K562 (cell line): ENCODE measurements around the gene SPECC1L. TPM values are rescaled to one million over a fixed set of nuclear protein-coding genes. Genes with fewer than 3 reads are reported as not detected.

Experiments
- ATAC-seq: fragments of 200-7000 bp; cut with Tn5 transposase; 3 replicates; pipeline ENCODE4 v1.9.1; 2020; ENCODE audit warnings: moderate library complexity
- BruUV-seq: library from RNA; stranded (reverse); fragments of 400-500 nt; replicated peaks from 2 replicates; lab custom pipeline; 2021; lab: Mats Ljungman, UMichigan
- CTCF ChIA-PET: fragments of 300-600 bp; formaldehyde crosslinking; extraction: SDS; loops from one replicate; lab custom pipeline; 2021; ENCODE audit warnings: low intra/inter-chr PET ratio; lab: Yijun Ruan, JAX
- POLR2A ChIA-PET: fragments of 300-600, 350-650 bp; sonication (Branson Sonifier 250); formaldehyde crosslinking; extraction: SDS; loops from one replicate; lab custom pipeline; 2021; ENCODE audit warnings: antibody characterized with exemption, inconsistent platforms; lab: Yijun Ruan, JAX
- DNase-seq, 4 experiments: peaks; one replicate each; pipeline versions ENCODE4 v3.0.0 to v3.0.0-alpha.2; 2011 to 2018; ENCODE audit warnings: low spot score in 3 of 4, mixed read lengths in 3 of 4; ENCODE audit errors: extremely low read depth in 1 of 4
- FAIRE-seq: peaks from 2 replicates; lab custom pipeline; 2011; peaks lifted over from hg19 to GRCh38; lab: Jason Lieb, UNC
- H2AFZ ChIP-seq: 2 replicates; pipeline ENCODE4 v1.6.0; 2011; ENCODE audit warnings: low read depth, low read length, control low read depth, inconsistent platforms
- H3K27ac ChIP-seq: fragments of 200-600 bp; 3 replicates; pipeline ENCODE4 v1.8.0; 2011; ENCODE audit warnings: low read depth, mild to moderate bottlenecking, control low read depth, inconsistent platforms, low read length, moderate library complexity, mixed read lengths; ENCODE audit errors: extremely low read depth
- H3K27me3 ChIP-seq, 2 experiments: fragments of 300-600 bp in 1 of 2; 2 replicates in 1 of 2; 3 replicates in 1 of 2; pipeline versions ENCODE4 v1.6.0 to v1.8.0; 2011; ENCODE audit warnings: inconsistent platforms in 2 of 2, low read length in 2 of 2, mild to moderate bottlenecking in 1 of 2, mixed read lengths in 1 of 2, moderate library complexity in 1 of 2; ENCODE audit not compliant: control insufficient read depth in 2 of 2, insufficient read depth in 2 of 2
- H3K36me3 ChIP-seq: fragments of 300-600 bp; 3 replicates; pipeline ENCODE4 v1.8.0; 2011; ENCODE audit warnings: mild to moderate bottlenecking, low read length, inconsistent platforms; ENCODE audit not compliant: control insufficient read depth, insufficient read depth
- H3K4me1 ChIP-seq, 2 experiments: fragments of 200-600 bp in 1 of 2; replicated peaks in 1 of 2; 2 replicates in 1 of 2; 3 replicates in 1 of 2; pipeline versions ENCODE4 v1.5.1 to v1.8.0; 2011; ENCODE audit warnings: inconsistent platforms in 2 of 2, low read length in 2 of 2, mild to moderate bottlenecking in 1 of 2, mixed read lengths in 1 of 2, moderate library complexity in 1 of 2; ENCODE audit not compliant: control insufficient read depth in 2 of 2, insufficient read depth in 2 of 2
- H3K4me2 ChIP-seq: 2 replicates; pipeline ENCODE4 v1.6.1; 2011; ENCODE audit warnings: low read length, control low read depth, inconsistent platforms, mixed read lengths; ENCODE audit not compliant: insufficient read depth
- H3K4me3 ChIP-seq: fragments of 200-600 bp; sonication (generic), shearing (Covaris generic); 2 replicates; pipeline ENCODE4 v1.5.1; 2016; ENCODE audit warnings: control low read depth, inconsistent platforms
- H3K79me2 ChIP-seq: fragments of 200-600 bp; 3 replicates; pipeline ENCODE4 v1.8.0; 2011; ENCODE audit warnings: low read length, inconsistent platforms; ENCODE audit not compliant: control insufficient read depth, insufficient read depth
- H3K9ac ChIP-seq, 2 experiments: 2 replicates each; pipeline versions ENCODE4 v1.6.0 to v1.6.1; 2011; ENCODE audit warnings: low read depth in 2 of 2, low read length in 2 of 2, control low read depth in 1 of 2, inconsistent platforms in 1 of 2, mild to moderate bottlenecking in 1 of 2, mixed read lengths in 1 of 2; ENCODE audit not compliant: insufficient read depth in 1 of 2
- H3K9me1 ChIP-seq: one replicate; pipeline ENCODE4 v1.6.0; 2011; ENCODE audit warnings: inconsistent platforms, mild to moderate bottlenecking, low read length, moderate library complexity; ENCODE audit not compliant: control insufficient read depth, insufficient read depth
- H3K9me3 ChIP-seq: replicated peaks from 2 replicates; pipeline ENCODE4 v1.5.1; 2011; ENCODE audit warnings: low read depth, low read length, inconsistent platforms; ENCODE audit not compliant: control insufficient read depth, insufficient read depth
- H4K20me1 ChIP-seq: replicated peaks from 2 replicates; pipeline ENCODE4 v1.6.1; 2011; ENCODE audit warnings: low read length, inconsistent platforms, mixed read lengths; ENCODE audit not compliant: control insufficient read depth, insufficient read depth
- FOXK1 ChIP-seq: sonication (generic); formaldehyde crosslinking; IDR thresholded peaks from 2 replicates; pipeline ENCODE4 v1.8.0; 2022; ENCODE audit warnings: missing genetic modification reagents, mild to moderate bottlenecking, borderline replicate concordance
- POU5F1 ChIP-seq: fragments of 150-350 bp; IDR thresholded peaks from 2 replicates; pipeline ENCODE4 v1.6.1; 2014; ENCODE audit warnings: borderline replicate concordance, low read length, low read depth, mild to moderate bottlenecking; ENCODE audit not compliant: partially characterized antibody
- RBM34 ChIP-seq: fragments of 200-400 bp; formaldehyde crosslinking; IDR thresholded peaks from 2 replicates; pipeline ENCODE4 v1.6.1; 2018; ENCODE audit warnings: low read length, borderline replicate concordance; ENCODE audit not compliant: insufficient read depth
- SMARCA5 ChIP-seq: fragments of 450-650 bp; IDR thresholded peaks from 2 replicates; pipeline ENCODE4 v1.6.1; 2016
- ZNF124 ChIP-seq: sonication (generic); formaldehyde crosslinking; IDR thresholded peaks from 2 replicates; pipeline ENCODE4 v1.8.1; 2022; ENCODE audit warnings: missing genetic modification reagents
- ZNF561 ChIP-seq: fragments of 450-650 bp; formaldehyde crosslinking; conservative IDR thresholded peaks from 2 replicates; pipeline ENCODE4 v1.4.0; 2020; ENCODE audit warnings: mild to moderate bottlenecking, moderate library complexity
- WGBS: fragments of 100-300 bp; shearing (Covaris generic); methylation state at CpG from one replicate; pipeline ENCODE4 v1.1.6; 2016; ENCODE audit warnings: low coverage, mixed read lengths; ENCODE audit not compliant: insufficient coverage; ENCODE audit errors: missing lambda C conversion rate; 5-methylcytosine and 5-hydroxymethylcytosine counted together
- in situ Hi-C: fragments of 300-500 bp; cut with MboI; formaldehyde crosslinking; loops from 4 replicates; pipeline ENCODE4 v1.15.0; 2018; ENCODE audit warnings: inconsistent platforms, mixed read lengths
- intact Hi-C: fragments of 100-400 bp; cut with micrococcal nuclease; formaldehyde crosslinking; loops from 2 replicates; pipeline ENCODE4 v1.14.2; 2022
- polyA plus RNA-seq, 8 experiments: library from polyadenylated mRNA; depleted of rRNA in 4 of 8; stranded (reverse) in 5 of 8; unstranded in 3 of 8; fragments of >200 nt; fragmentation: Nextera tagmentation in 2 of 8; fragmentation: Illumina TruSeq in 1 of 8; extraction: Ambion mirVana in 2 of 8; extraction: Trizol in 1 of 8; gene quantifications; 2 replicates each; pipeline versions ENCODE4 v1.2.1 to v1.2.3, GENCODE V29; 2011 to 2014; ENCODE audit warnings: inconsistent platforms in 1 of 8, missing spikeins in 1 of 8
- total RNA-seq, 7 experiments: library from RNA; depleted of rRNA in 6 of 7; stranded (reverse); fragments of >200 nt in 6 of 7; fragmentation: Illumina TruSeq in 2 of 7; extraction: Trizol in 2 of 7; gene quantifications; 2 replicates each; pipeline versions ENCODE4 v1.2.1 to v1.2.3, GENCODE V29; 2011 to 2021; ENCODE audit warnings: low replicate concordance in 1 of 7
- TF ChIP-seq, protein P1 (sequence below): sonication (generic); formaldehyde crosslinking; IDR thresholded peaks from 2 replicates; pipeline ENCODE4 v1.8.1; 2023; ENCODE audit warnings: mild to moderate bottlenecking, missing genetic modification reagents
- TF ChIP-seq, protein P2 (sequence below): sonication (generic); formaldehyde crosslinking; IDR thresholded peaks from 2 replicates; pipeline ENCODE4 v1.8.1; 2023; ENCODE audit warnings: mild to moderate bottlenecking, missing genetic modification reagents, moderate library complexity
- TF ChIP-seq, protein P3 (sequence below): sonication (generic); formaldehyde crosslinking; IDR thresholded peaks from 2 replicates; pipeline ENCODE4 v1.8.0; 2022; ENCODE audit warnings: missing genetic modification reagents, mild to moderate bottlenecking, borderline replicate concordance

The SPECC1L gene
- total and polyA plus RNA-seq, 9 of the 15 experiments (the other 6 are each of a cell fraction or from before 2014, with no cell fraction given): 1.4 to 27.9 (median 14.5) TPM

DNA sequence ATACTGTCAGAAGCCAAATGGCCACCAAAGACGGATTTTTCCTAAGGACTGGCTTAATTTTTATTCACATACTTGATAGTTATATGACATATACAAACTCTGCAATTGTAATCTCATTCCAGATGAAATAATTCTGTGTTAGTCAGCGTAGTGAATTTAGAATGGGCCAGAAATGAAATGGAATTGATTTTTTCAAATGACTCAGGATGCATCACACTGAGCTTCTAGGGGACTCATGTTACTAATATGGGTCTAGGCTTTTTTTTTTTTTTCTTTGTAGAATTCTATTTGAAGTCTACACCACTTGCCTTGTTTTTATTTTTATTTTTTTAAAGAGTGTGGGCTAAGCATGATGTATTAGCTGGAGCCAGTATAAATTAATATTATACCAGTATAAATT, 62.7 kb downstream of the SPECC1L start:
- Histone ChIP-seq H3K27ac (no peak overlapping the region), H2AFZ (no peak overlapping the region), H3K36me3 (peaks cover 69% of the 10 kb centered on the region; the same call in 2 of the 3 replicates), H3K27me3 (no peaks in the 10 kb centered on the region), H3K9ac (no peak overlapping the region), H3K4me3 (no peak overlapping the region), H3K4me1 (no peaks in the 10 kb centered on the region; a peak in 1 of 5 replicates), H3K9me1 (no peaks in the 10 kb centered on the region), H3K9me3 (no peaks in the 10 kb centered on the region), H3K4me2 (no peak overlapping the region), H3K79me2 (no peaks in the 10 kb centered on the region), H4K20me1 (no peaks in the 10 kb centered on the region)
- ATAC-seq (no peak), DNase-seq (no peak), FAIRE-seq (no peak)
- ChIA-PET CTCF (no interaction called here), POLR2A (interaction anchor here (0.6 kb wide), 1 partner anchor 683 kb away, joined by 3 read pairs; no protein-coding TSS in a partner anchor)
- intact Hi-C loops (no loop called here), in situ Hi-C loops (no loop called here)
- no TSS peak for BruUV-seq
- TF ChIP-seq POU5F1 (no peak), RBM34 (no peak), ZNF124 (CRISPR knock-in tag) (no peak), SMARCA5 (no peak), ZNF561 (no peak), FOXK1 (CRISPR knock-in tag) (no peak)
- TF ChIP-seq, protein P1, sequence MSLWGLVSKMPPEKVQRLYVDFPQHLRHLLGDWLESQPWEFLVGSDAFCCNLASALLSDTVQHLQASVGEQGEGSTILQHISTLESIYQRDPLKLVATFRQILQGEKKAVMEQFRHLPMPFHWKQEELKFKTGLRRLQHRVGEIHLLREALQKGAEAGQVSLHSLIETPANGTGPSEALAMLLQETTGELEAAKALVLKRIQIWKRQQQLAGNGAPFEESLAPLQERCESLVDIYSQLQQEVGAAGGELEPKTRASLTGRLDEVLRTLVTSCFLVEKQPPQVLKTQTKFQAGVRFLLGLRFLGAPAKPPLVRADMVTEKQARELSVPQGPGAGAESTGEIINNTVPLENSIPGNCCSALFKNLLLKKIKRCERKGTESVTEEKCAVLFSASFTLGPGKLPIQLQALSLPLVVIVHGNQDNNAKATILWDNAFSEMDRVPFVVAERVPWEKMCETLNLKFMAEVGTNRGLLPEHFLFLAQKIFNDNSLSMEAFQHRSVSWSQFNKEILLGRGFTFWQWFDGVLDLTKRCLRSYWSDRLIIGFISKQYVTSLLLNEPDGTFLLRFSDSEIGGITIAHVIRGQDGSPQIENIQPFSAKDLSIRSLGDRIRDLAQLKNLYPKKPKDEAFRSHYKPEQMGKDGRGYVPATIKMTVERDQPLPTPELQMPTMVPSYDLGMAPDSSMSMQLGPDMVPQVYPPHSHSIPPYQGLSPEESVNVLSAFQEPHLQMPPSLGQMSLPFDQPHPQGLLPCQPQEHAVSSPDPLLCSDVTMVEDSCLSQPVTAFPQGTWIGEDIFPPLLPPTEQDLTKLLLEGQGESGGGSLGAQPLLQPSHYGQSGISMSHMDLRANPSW (CRISPR knock-in tag): no peak
- TF ChIP-seq, protein P2, sequence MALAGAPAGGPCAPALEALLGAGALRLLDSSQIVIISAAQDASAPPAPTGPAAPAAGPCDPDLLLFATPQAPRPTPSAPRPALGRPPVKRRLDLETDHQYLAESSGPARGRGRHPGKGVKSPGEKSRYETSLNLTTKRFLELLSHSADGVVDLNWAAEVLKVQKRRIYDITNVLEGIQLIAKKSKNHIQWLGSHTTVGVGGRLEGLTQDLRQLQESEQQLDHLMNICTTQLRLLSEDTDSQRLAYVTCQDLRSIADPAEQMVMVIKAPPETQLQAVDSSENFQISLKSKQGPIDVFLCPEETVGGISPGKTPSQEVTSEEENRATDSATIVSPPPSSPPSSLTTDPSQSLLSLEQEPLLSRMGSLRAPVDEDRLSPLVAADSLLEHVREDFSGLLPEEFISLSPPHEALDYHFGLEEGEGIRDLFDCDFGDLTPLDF (CRISPR knock-in tag): no peak
- TF ChIP-seq, protein P3, sequence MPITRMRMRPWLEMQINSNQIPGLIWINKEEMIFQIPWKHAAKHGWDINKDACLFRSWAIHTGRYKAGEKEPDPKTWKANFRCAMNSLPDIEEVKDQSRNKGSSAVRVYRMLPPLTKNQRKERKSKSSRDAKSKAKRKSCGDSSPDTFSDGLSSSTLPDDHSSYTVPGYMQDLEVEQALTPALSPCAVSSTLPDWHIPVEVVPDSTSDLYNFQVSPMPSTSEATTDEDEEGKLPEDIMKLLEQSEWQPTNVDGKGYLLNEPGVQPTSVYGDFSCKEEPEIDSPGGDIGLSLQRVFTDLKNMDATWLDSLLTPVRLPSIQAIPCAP (CRISPR knock-in tag): no peak
- WGBS: 94% methylated on average over 2 of the region's 2 CpGs
